ENCODE data around the gene OTX2. TPM values are rescaled to one million over a fixed set of nuclear protein-coding genes. Genes with fewer than 3 reads are reported as not detected.

OTX2 gene
- total RNA-seq, 4 donors from 2014 or later = not detected

GRCh38 chr14:56811593-56812363 lies 1.5 kb upstream of the OTX2 start:
- in situ Hi-C loops (cut with MboI; ENCODE audit: low pct_ligation_motif_present in 1 of 4, low pct_unique_long_range_greater_than_20kb in 1 of 4, low sequenced_read_pairs in 3 of 4) (no loop called here), intact Hi-C loops (cut with DNase I; ENCODE audit: low total_unique reads) (no loop called here)
- WGBS, 2 donors (ENCODE audit: low coverage in 1 of 2) = 9 to 22% methylated on average over 7 to 32 of the region's 39 CpGs
- Histone ChIP-seq H3K4me3 (no peak overlapping the region), H3K4me1 (peaks cover 0 to 24% (median 11%) of the 10 kb centered on the region in 4 donors), H3K36me3 (no peaks in the 10 kb centered on the region), H3K9me3 (no peaks in the 10 kb centered on the region), H3K27ac (no peak overlapping the region), H3K27me3 (peaks cover 100% of the 10 kb centered on the region)
- TF ChIP-seq POLR2A (IDR thresholded peaks at IDR 0.05) (no peak), CTCF (IDR thresholded peaks at IDR 0.05) (no peak), EP300 (IDR thresholded peaks at IDR 0.05; ENCODE audit: low read depth) (no peak), POLR2AphosphoS5 (IDR thresholded peaks at IDR 0.05) (no peak)
- DNase-seq = no peak

GRCh38 chr14:56810836-56811592 lies 735 bp upstream of the OTX2 start:
- no peaks in the 10 kb centered on the region for H3K36me3 ChIP-seq
- peaks cover 100% of the 10 kb centered on the region for H3K27me3 ChIP-seq
- intact Hi-C loops (cut with DNase I; ENCODE audit: low total_unique reads) (no loop called here), in situ Hi-C loops (cut with MboI; ENCODE audit: low pct_ligation_motif_present in 1 of 4, low pct_unique_long_range_greater_than_20kb in 1 of 4, low sequenced_read_pairs in 3 of 4) (no loop called here)
- DNase-seq = no peak
- no peak for TF ChIP-seq CTCF (IDR thresholded peaks at IDR 0.05)
- no peak for TF ChIP-seq POLR2AphosphoS5 (IDR thresholded peaks at IDR 0.05)
- no peak for TF ChIP-seq EP300 (IDR thresholded peaks at IDR 0.05; ENCODE audit: low read depth)
- TF ChIP-seq POLR2A (IDR thresholded peaks at IDR 0.05) = no peak
- 0 to 14% methylated on average over 3 to 31 of the region's 31 CpGs for WGBS, 2 donors (ENCODE audit: low coverage in 1 of 2)
- H3K9me3 ChIP-seq = no peaks in the 10 kb centered on the region
- H3K4me1 ChIP-seq = peaks cover 0 to 19% (median 11%) of the 10 kb centered on the region in 4 donors
- H3K4me3 ChIP-seq = no peak overlapping the region
- H3K27ac ChIP-seq = no peak overlapping the region

- no peak for DNase-seq
- intact Hi-C loops (cut with DNase I; ENCODE audit: low total_unique reads) (no loop called here), in situ Hi-C loops (cut with MboI; ENCODE audit: low pct_ligation_motif_present in 1 of 4, low pct_unique_long_range_greater_than_20kb in 1 of 4, low sequenced_read_pairs in 3 of 4) (no loop called here)
- Histone ChIP-seq H3K36me3 (no peaks in the 10 kb centered on the region), H3K27ac (no peak overlapping the region), H3K9me3 (no peaks in the 10 kb centered on the region), H3K4me3 (no peak overlapping the region), H3K4me1 (peaks cover 0 to 19% (median 11%) of the 10 kb centered on the region in 4 donors), H3K27me3 (peaks cover 100% of the 10 kb centered on the region)
- TF ChIP-seq CTCF (IDR thresholded peaks at IDR 0.05) = no peak
- TF ChIP-seq EP300 (IDR thresholded peaks at IDR 0.05; ENCODE audit: low read depth) = no peak
- TF ChIP-seq POLR2AphosphoS5 (IDR thresholded peaks at IDR 0.05) = no peak
- TF ChIP-seq POLR2A (IDR thresholded peaks at IDR 0.05) = no peak
- 23 to 27% methylated on average over 25 to 63 of the region's 63 CpGs for WGBS, 2 donors (ENCODE audit: low coverage in 1 of 2)
Observed at GRCh38 chr14:56809270-56810146, 771 bp downstream of the OTX2 start.

Data from transverse colon (tissue), 4 donors.